Measurements from ENCODE around the gene MYOM3. TPM values are rescaled to one million over a fixed set of nuclear protein-coding genes. Genes with fewer than 3 reads are reported as not detected.

Gene MYOM3
- total RNA-seq, 1 experiment from 2014 or later = 7.9 TPM

DNA sequence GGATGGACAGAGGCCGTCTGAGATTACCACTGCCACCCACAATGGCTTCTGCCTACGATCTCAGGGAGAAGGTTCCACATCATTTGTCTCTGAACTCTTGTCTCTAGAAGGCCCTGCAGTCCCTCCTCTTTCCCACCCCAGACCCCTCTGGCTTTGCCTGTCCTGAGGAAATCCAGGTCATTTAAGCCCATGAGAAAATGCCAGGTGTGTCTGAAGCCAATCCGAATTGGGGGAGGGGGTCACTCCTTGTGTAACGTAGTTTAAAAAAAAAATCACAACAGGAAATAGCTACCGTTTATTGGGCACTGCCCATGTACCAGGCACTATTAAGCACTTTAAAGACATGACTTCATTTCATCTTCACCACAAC lies 7.5 kb upstream of the MYOM3 start (continued):
- no peak for TF ChIP-seq SP1 (IDR thresholded peaks at IDR 0.05; ENCODE audit: low read depth)
- TF ChIP-seq, protein P1, sequence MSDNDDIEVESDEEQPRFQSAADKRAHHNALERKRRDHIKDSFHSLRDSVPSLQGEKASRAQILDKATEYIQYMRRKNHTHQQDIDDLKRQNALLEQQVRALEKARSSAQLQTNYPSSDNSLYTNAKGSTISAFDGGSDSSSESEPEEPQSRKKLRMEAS (IDR thresholded peaks at IDR 0.05) = no peak

DNA sequence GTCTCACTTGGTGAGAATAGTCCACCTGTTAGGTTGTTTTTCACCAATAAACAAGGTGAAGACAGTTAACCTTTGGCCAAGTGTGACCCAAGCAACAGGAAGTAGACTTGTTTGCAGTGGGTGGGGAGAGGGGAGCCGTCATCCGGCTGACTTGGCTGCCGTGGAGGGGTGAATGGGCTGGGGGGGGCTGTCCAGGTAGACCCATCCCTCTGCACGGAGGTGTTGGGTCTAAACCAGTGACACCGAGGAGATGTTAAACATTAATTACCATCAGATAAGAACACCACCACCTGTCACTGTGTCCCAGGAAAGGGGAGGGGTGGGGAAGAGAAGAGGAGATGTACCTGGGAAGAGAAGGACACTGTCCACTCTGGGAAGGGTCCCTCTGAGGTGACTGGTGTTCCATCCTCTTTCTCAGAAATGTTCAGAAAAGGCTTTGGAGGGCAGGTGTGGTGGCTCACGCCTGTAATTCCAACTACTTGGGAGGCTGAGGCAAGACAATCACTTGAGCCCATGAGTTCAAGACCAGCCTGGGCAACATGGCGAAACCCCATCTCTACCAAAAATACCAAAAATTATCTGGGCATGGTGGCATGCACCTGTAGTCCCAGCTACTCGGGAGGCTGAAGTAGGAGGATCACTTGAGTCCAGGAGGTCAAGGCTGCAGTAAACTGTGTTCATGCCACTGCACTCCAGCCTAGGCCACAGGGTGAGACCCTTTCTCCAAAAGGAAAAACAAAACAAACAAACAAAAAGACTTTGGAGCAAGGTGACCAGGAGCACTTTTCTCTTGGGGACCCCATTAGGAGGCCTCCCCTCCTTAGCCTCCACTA lies 6.7 kb upstream of the MYOM3 start:
- ATAC-seq = no peak

More for the DNA sequence above, 6.7 kb upstream of the MYOM3 start:
- Histone ChIP-seq H3K27ac (ENCODE audit: low read depth, low read length) (no peak overlapping the region), H3K79me2 (ENCODE audit: insufficient read depth, low read length) (no peaks in the 10 kb centered on the region), H3K27me3 (ENCODE audit: insufficient read depth, low read length) (no peaks in the 10 kb centered on the region), H3K36me3 (ENCODE audit: control insufficient read depth in 1 of 2, insufficient read depth in 2 of 2, low read length in 2 of 2) (no peaks in the 10 kb centered on the region), H3K4me1 (ENCODE audit: control insufficient read depth in 1 of 2, insufficient read depth in 2 of 2, low read length in 2 of 2) (peaks cover 5 to 18% of the 10 kb centered on the region in 2 experiments), H3K4me2 (ENCODE audit: low read length) (no peak overlapping the region; the same call in 1 of the 2 replicates), H3K4me3 (replicated peaks in 1 of 2; ENCODE audit: low read depth in 1 of 2, low read length in 2 of 2) (no peak overlapping the region), H4K20me1 (ENCODE audit: insufficient read depth) (no peaks in the 10 kb centered on the region), H3K9ac (ENCODE audit: low read length) (no peak overlapping the region), H2AFZ (ENCODE audit: low read depth, low read length, poor library complexity, severe bottlenecking) (no peak overlapping the region), H3K9me2 (ENCODE audit: insufficient read depth) (no peaks in the 10 kb centered on the region), H3K9me3 (ENCODE audit: control insufficient read depth in 1 of 2, insufficient read depth in 1 of 2, low read depth in 1 of 2, low read length in 2 of 2) (no peaks in the 10 kb centered on the region)
- no TSS peak for BruUV-seq (replicated peaks)
- TF ChIP-seq, protein P2, sequence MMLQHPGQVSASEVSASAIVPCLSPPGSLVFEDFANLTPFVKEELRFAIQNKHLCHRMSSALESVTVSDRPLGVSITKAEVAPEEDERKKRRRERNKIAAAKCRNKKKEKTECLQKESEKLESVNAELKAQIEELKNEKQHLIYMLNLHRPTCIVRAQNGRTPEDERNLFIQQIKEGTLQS (IDR thresholded peaks at IDR 0.05) = no peak
- TF ChIP-seq YY1 (IDR thresholded peaks at IDR 0.05; ENCODE audit: extremely low read depth, insufficient replicate concordance, low read depth, low read length) = no peak
- no peak for TF ChIP-seq EZH2 (IDR thresholded peaks at IDR 0.05)
- no peak for TF ChIP-seq FOSL1 (IDR thresholded peaks at IDR 0.05; ENCODE audit: low read depth)
- TF ChIP-seq, protein P3, sequence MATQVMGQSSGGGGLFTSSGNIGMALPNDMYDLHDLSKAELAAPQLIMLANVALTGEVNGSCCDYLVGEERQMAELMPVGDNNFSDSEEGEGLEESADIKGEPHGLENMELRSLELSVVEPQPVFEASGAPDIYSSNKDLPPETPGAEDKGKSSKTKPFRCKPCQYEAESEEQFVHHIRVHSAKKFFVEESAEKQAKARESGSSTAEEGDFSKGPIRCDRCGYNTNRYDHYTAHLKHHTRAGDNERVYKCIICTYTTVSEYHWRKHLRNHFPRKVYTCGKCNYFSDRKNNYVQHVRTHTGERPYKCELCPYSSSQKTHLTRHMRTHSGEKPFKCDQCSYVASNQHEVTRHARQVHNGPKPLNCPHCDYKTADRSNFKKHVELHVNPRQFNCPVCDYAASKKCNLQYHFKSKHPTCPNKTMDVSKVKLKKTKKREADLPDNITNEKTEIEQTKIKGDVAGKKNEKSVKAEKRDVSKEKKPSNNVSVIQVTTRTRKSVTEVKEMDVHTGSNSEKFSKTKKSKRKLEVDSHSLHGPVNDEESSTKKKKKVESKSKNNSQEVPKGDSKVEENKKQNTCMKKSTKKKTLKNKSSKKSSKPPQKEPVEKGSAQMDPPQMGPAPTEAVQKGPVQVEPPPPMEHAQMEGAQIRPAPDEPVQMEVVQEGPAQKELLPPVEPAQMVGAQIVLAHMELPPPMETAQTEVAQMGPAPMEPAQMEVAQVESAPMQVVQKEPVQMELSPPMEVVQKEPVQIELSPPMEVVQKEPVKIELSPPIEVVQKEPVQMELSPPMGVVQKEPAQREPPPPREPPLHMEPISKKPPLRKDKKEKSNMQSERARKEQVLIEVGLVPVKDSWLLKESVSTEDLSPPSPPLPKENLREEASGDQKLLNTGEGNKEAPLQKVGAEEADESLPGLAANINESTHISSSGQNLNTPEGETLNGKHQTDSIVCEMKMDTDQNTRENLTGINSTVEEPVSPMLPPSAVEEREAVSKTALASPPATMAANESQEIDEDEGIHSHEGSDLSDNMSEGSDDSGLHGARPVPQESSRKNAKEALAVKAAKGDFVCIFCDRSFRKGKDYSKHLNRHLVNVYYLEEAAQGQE (IDR thresholded peaks at IDR 0.05; ENCODE audit: low read depth) = no peak
- intact Hi-C loops (cut with micrococcal nuclease) = no loop called here
- RAD21 ChIA-PET (ENCODE audit: low non-redundant PET in 1 of 2, low total read pairs in 2 of 2, uncharacterized antibody in 2 of 2, unreplicated experiment in 2 of 2) = no interaction called here
- POLR2A ChIA-PET = no interaction called here
- CTCF ChIA-PET = interaction anchor here (1.4 kb wide), 1 partner anchor 32 kb away, joined by 6 read pairs; no protein-coding TSS in a partner anchor
- DNase-seq (ENCODE audit: low read depth, low spot score) = no peak
